Neural cell (in vitro differentiated cells): Measurements from ENCODE around the gene PLCXD3.

ENCODE experiments used
- EP300 ChIP-seq: fragments of 450-650 bp; conservative IDR thresholded peaks from 2 replicates; pipeline ENCODE4 v1.6.1; 2014; ENCODE audit warnings: antibody characterized with exemption, mild to moderate bottlenecking, moderate library complexity; ENCODE audit not compliant: poor library complexity, severe bottlenecking
- EZH2 ChIP-seq: fragments of 200-600, 300-800 bp; shearing (Covaris generic), sonication (generic); IDR thresholded peaks from 2 replicates; pipeline ENCODE4 v1.6.1; 2014; ENCODE audit warnings: antibody characterized with exemption, low read length, borderline replicate concordance, mild to moderate bottlenecking; ENCODE audit not compliant: insufficient read depth, poor library complexity, severe bottlenecking
- MXI1 ChIP-seq: fragments of 450-650 bp; conservative IDR thresholded peaks from 2 replicates; pipeline ENCODE4 v1.6.1; 2014; ENCODE audit warnings: antibody characterized with exemption, mild to moderate bottlenecking; ENCODE audit not compliant: poor library complexity, severe bottlenecking
- POLR2AphosphoS5 ChIP-seq: IDR thresholded peaks from 2 replicates; pipeline ENCODE4 v1.6.1; 2012
- RAD21 ChIP-seq: fragments of 450-650 bp; conservative IDR thresholded peaks from 2 replicates; pipeline ENCODE4 v1.6.1; 2014; ENCODE audit warnings: antibody characterized with exemption, mild to moderate bottlenecking, moderate library complexity
- SMC3 ChIP-seq: fragments of 450-650 bp; conservative IDR thresholded peaks from 2 replicates; pipeline ENCODE4 v1.6.1; 2014; ENCODE audit warnings: antibody characterized with exemption, mild to moderate bottlenecking, moderate library complexity; ENCODE audit not compliant: poor library complexity
- TAF1 ChIP-seq: IDR thresholded peaks from 2 replicates; pipeline ENCODE4 v1.6.1; 2012; ENCODE audit warnings: low read depth
- TF ChIP-seq, protein P1 (sequence below): fragments of 450-650 bp; IDR thresholded peaks from 2 replicates; pipeline ENCODE4 v1.5.1; 2014; ENCODE audit warnings: antibody characterized with exemption, mild to moderate bottlenecking, moderate library complexity; ENCODE audit not compliant: poor library complexity, severe bottlenecking
- TF ChIP-seq, protein P2 (sequence below): IDR thresholded peaks from 2 replicates; pipeline ENCODE4 v1.6.1; 2012; ENCODE audit warnings: borderline replicate concordance

DNA sequence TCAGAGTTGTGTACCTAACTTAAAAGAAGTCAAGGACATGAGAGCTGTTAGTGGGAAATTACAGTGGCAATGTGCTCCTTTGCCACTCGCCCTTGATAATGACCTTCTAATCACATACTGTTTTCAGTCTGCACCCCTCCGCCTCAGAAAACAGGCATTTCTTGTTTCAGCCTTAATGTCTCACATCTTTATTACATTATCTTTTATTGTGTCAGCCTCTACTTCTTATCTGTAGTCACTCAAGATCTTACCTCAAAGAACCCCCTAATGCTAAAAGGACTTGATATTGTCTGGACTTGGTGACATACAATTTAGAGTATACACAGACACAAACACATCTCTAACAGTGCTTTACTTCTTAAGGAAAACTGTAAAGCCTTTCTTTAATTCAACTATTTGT, 97.9 kb downstream of the PLCXD3 start:
- TF ChIP-seq, protein P1, sequence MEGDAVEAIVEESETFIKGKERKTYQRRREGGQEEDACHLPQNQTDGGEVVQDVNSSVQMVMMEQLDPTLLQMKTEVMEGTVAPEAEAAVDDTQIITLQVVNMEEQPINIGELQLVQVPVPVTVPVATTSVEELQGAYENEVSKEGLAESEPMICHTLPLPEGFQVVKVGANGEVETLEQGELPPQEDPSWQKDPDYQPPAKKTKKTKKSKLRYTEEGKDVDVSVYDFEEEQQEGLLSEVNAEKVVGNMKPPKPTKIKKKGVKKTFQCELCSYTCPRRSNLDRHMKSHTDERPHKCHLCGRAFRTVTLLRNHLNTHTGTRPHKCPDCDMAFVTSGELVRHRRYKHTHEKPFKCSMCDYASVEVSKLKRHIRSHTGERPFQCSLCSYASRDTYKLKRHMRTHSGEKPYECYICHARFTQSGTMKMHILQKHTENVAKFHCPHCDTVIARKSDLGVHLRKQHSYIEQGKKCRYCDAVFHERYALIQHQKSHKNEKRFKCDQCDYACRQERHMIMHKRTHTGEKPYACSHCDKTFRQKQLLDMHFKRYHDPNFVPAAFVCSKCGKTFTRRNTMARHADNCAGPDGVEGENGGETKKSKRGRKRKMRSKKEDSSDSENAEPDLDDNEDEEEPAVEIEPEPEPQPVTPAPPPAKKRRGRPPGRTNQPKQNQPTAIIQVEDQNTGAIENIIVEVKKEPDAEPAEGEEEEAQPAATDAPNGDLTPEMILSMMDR = no peak
- TF ChIP-seq EZH2 (no peak), RAD21 (no peak), TAF1 (no peak), MXI1 (no peak), POLR2AphosphoS5 (no peak), SMC3 (no peak), EP300 (no peak)
- TF ChIP-seq, protein P2, sequence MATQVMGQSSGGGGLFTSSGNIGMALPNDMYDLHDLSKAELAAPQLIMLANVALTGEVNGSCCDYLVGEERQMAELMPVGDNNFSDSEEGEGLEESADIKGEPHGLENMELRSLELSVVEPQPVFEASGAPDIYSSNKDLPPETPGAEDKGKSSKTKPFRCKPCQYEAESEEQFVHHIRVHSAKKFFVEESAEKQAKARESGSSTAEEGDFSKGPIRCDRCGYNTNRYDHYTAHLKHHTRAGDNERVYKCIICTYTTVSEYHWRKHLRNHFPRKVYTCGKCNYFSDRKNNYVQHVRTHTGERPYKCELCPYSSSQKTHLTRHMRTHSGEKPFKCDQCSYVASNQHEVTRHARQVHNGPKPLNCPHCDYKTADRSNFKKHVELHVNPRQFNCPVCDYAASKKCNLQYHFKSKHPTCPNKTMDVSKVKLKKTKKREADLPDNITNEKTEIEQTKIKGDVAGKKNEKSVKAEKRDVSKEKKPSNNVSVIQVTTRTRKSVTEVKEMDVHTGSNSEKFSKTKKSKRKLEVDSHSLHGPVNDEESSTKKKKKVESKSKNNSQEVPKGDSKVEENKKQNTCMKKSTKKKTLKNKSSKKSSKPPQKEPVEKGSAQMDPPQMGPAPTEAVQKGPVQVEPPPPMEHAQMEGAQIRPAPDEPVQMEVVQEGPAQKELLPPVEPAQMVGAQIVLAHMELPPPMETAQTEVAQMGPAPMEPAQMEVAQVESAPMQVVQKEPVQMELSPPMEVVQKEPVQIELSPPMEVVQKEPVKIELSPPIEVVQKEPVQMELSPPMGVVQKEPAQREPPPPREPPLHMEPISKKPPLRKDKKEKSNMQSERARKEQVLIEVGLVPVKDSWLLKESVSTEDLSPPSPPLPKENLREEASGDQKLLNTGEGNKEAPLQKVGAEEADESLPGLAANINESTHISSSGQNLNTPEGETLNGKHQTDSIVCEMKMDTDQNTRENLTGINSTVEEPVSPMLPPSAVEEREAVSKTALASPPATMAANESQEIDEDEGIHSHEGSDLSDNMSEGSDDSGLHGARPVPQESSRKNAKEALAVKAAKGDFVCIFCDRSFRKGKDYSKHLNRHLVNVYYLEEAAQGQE = no peak
